ENCODE results near the gene RPL28.

- TF ChIP-seq CTCF (IDR thresholded peaks at IDR 0.05; ENCODE audit: insufficient read depth, low read length) = no peak
- peak; percentile 46; the same call in 1 of the 2 replicates for TF ChIP-seq POLR2AphosphoS5 (IDR thresholded peaks at IDR 0.05; ENCODE audit: low read depth)
- no peak for TF ChIP-seq GABPA (IDR thresholded peaks at IDR 0.05; ENCODE audit: low read depth)
These were observed 14.8 kb downstream of the RPL28 start for GRCh38 chr19:55400281-55401087.
